Activated CD8-positive, alpha-beta T cell treated with anti-CD3 and anti-CD28 coated beads for 36 hours (primary cell): ENCODE results near the gene ANP32A. TPM values are rescaled to one million over a fixed set of nuclear protein-coding genes. Genes with fewer than 3 reads are reported as not detected.

Experiments
- ATAC-seq: fragments of 200-7000 bp; cut with Tn5 transposase; one replicate; pipeline ENCODE4 v1.10.0; 2021; ENCODE audit warnings: mild to moderate bottlenecking, moderate library complexity
- CTCF ChIA-PET: fragments of 350-600 bp; sonication (Branson Sonifier 250); formaldehyde crosslinking; loops from one replicate; lab custom pipeline; 2021; ENCODE audit warnings: antibody characterized with exemption; lab: Charles Lee
- POLR2A ChIA-PET: fragments of 350-600 bp; sonication (Branson Sonifier 250); formaldehyde crosslinking; loops from one replicate; lab custom pipeline; 2021; ENCODE audit warnings: antibody characterized with exemption; lab: Charles Lee
- DNase-seq: peaks from one replicate; pipeline ENCODE4 v3.0.0-alpha.2; 2020
- H3K27ac Mint-ChIP-seq: one replicate; pipeline ENCODE4 v1.8.0; 2021; ENCODE audit warnings: mild to moderate bottlenecking, mixed read lengths
- H3K27me3 Mint-ChIP-seq: one replicate; pipeline ENCODE4 v1.8.0; 2021; ENCODE audit warnings: mixed read lengths
- H3K36me3 Mint-ChIP-seq: one replicate; pipeline ENCODE4 v1.8.0; 2021; ENCODE audit warnings: low read depth, mixed read lengths
- H3K4me1 Mint-ChIP-seq: one replicate; pipeline ENCODE4 v1.8.0; 2021; ENCODE audit warnings: low read depth, mixed read lengths
- H3K4me3 Mint-ChIP-seq: one replicate; pipeline ENCODE4 v1.8.0; 2021; ENCODE audit warnings: mild to moderate bottlenecking, moderate library complexity, mixed read lengths
- H3K9me3 Mint-ChIP-seq: one replicate; pipeline ENCODE4 v1.8.0; 2021; ENCODE audit warnings: mixed read lengths
- CTCF ChIP-seq: fragments of 200-600 bp; IDR thresholded peaks from one replicate; pipeline ENCODE4 v1.8.0; 2022; ENCODE audit warnings: antibody characterized with exemption, mild to moderate bottlenecking
- intact Hi-C: fragments of 100-400 bp; cut with micrococcal nuclease; formaldehyde crosslinking; loops from one replicate; pipeline ENCODE4 v1.10.0; 2022
- total RNA-seq, 2 experiments: library from RNA; stranded (reverse); gene quantifications; one replicate each; pipeline ENCODE4 v1.2.3, GENCODE V29; 2021

Gene ANP32A
- total RNA-seq, 2 experiments from 2014 or later = 239 to 246 TPM

- Mint-ChIP-seq H3K36me3 (peaks cover 15% of the 10 kb centered on the region), H3K9me3 (peaks cover 5% of the 10 kb centered on the region), H3K27ac (no peak overlapping the region), H3K4me1 (peaks cover 2% of the 10 kb centered on the region), H3K27me3 (no peaks in the 10 kb centered on the region), H3K4me3 (no peak overlapping the region)
- CTCF ChIA-PET = no interaction called here
- POLR2A ChIA-PET = no interaction called here
- DNase-seq (no peak), ATAC-seq (no peak)
- TF ChIP-seq CTCF = no peak
- intact Hi-C loops = no loop called here
These were observed 45.5 kb downstream of the ANP32A start for GRCh38 chr15:68775236-68775577.

- ChIA-PET CTCF (interaction anchor here (1.6 to 2.0 kb wide), 2 partner anchors 9 to 101 kb away, joined by 4 to 8 read pairs; no protein-coding TSS in a partner anchor), POLR2A (no interaction called here)
- no peak for TF ChIP-seq CTCF
- Mint-ChIP-seq H3K36me3 (peaks cover 11% of the 10 kb centered on the region), H3K4me3 (no peak overlapping the region), H3K4me1 (peaks cover 2% of the 10 kb centered on the region), H3K27me3 (no peaks in the 10 kb centered on the region), H3K9me3 (peaks cover 5% of the 10 kb centered on the region), H3K27ac (no peak overlapping the region)
- DNase-seq = no peak
- intact Hi-C loops = loop anchor here (5.0 kb wide), 1 partner anchor 108 kb away; no protein-coding TSS in a partner anchor
- ATAC-seq = no peak
These were observed 46.0 kb downstream of the ANP32A start for GRCh38 chr15:68774521-68775235.

GRCh38 chr15:68774120-68774519 lies 46.6 kb downstream of the ANP32A start:
- Mint-ChIP-seq H3K27ac (no peak overlapping the region), H3K4me1 (peaks cover 2% of the 10 kb centered on the region), H3K4me3 (no peak overlapping the region), H3K36me3 (peaks cover 9% of the 10 kb centered on the region), H3K27me3 (peaks cover 1% of the 10 kb centered on the region), H3K9me3 (peaks cover 5% of the 10 kb centered on the region)
- CTCF ChIA-PET = interaction anchor here (1.6 to 2.0 kb wide), 2 partner anchors 10 to 102 kb away, joined by 4 to 8 read pairs; no protein-coding TSS in a partner anchor
- TF ChIP-seq CTCF = no peak
- intact Hi-C loops = loop anchor here (5.0 kb wide), 1 partner anchor 108 kb away; no protein-coding TSS in a partner anchor
- POLR2A ChIA-PET = no interaction called here
- DNase-seq = no peak
- no peak for ATAC-seq

- H3K27me3 Mint-ChIP-seq = peaks cover 3% of the 10 kb centered on the region
- intact Hi-C loops = loop anchor here (5.0 kb wide), 1 partner anchor 109 kb away; no protein-coding TSS in a partner anchor
- H3K36me3 Mint-ChIP-seq = peaks cover 4% of the 10 kb centered on the region
- H3K27ac Mint-ChIP-seq = no peak overlapping the region
- peaks cover 6% of the 10 kb centered on the region for H3K4me1 Mint-ChIP-seq
- no peak overlapping the region for H3K4me3 Mint-ChIP-seq
- H3K9me3 Mint-ChIP-seq = peaks cover 5% of the 10 kb centered on the region
- no peak for TF ChIP-seq CTCF
- ChIA-PET CTCF (interaction anchor here (1.5 to 2.0 kb wide), 3 partner anchors 56 to 103 kb away, joined by 3 to 8 read pairs (median 4); no protein-coding TSS in a partner anchor), POLR2A (no interaction called here)
- DNase-seq (no peak), ATAC-seq (no peak)
These were observed 47.7 kb downstream of the ANP32A start for GRCh38 chr15:68773036-68773435.

- peaks cover 3% of the 10 kb centered on the region for H3K27me3 Mint-ChIP-seq
- intact Hi-C loops = loop anchor here (5.0 kb wide), 1 partner anchor 112 kb away; no protein-coding TSS in a partner anchor
- peaks cover 6% of the 10 kb centered on the region for H3K4me1 Mint-ChIP-seq
- H3K27ac Mint-ChIP-seq = no peak overlapping the region
- no peak for TF ChIP-seq CTCF
- DNase-seq (no peak), ATAC-seq (no peak)
- no peak overlapping the region for H3K4me3 Mint-ChIP-seq
- no peaks in the 10 kb centered on the region for H3K36me3 Mint-ChIP-seq
- H3K9me3 Mint-ChIP-seq = peaks cover 5% of the 10 kb centered on the region
- ChIA-PET POLR2A (no interaction called here), CTCF (interaction anchor here (1.1 to 1.9 kb wide), 3 partner anchors 46 to 105 kb away, joined by 3 to 8 read pairs (median 4); no protein-coding TSS in a partner anchor)
These were observed 50.5 kb downstream of the ANP32A start for GRCh38 chr15:68770216-68770615.
